Endodermal cell (in vitro differentiated cells): Measurements from ENCODE around the gene RYR3. TPM values are rescaled to one million over a fixed set of nuclear protein-coding genes. Genes with fewer than 3 reads are reported as not detected.

Experiments
- DNase-seq: peaks from one replicate; pipeline ENCODE4 v3.0.0-alpha.2; 2017
- H3K27ac ChIP-seq: 2 replicates; pipeline ENCODE4 v1.5.1; 2013; ENCODE audit warnings: mild to moderate bottlenecking, low read depth, low read length, moderate library complexity
- H3K27me3 ChIP-seq: 2 replicates; pipeline ENCODE4 v1.6.1; 2013; ENCODE audit warnings: mild to moderate bottlenecking, low read length, moderate library complexity; ENCODE audit not compliant: insufficient read depth, control insufficient read depth, poor library complexity, severe bottlenecking
- H3K36me3 ChIP-seq: 2 replicates; pipeline ENCODE4 v1.7.0; 2013; ENCODE audit warnings: mild to moderate bottlenecking, low read length, moderate library complexity; ENCODE audit not compliant: control insufficient read depth, insufficient read depth
- H3K4me1 ChIP-seq: one replicate; pipeline ENCODE4 v1.7.0; 2013; ENCODE audit warnings: low read length; ENCODE audit not compliant: control insufficient read depth, insufficient read depth
- H3K4me3 ChIP-seq: 2 replicates; pipeline ENCODE4 v1.5.1; 2013; ENCODE audit warnings: mild to moderate bottlenecking, low read length, moderate library complexity
- H3K9ac ChIP-seq: 2 replicates; pipeline ENCODE4 v1.6.1; 2013; ENCODE audit warnings: mild to moderate bottlenecking, low read length, moderate library complexity; ENCODE audit not compliant: poor library complexity, severe bottlenecking; ENCODE audit errors: extremely low read depth
- H3K9me3 ChIP-seq: 2 replicates; pipeline ENCODE4 v1.6.1; 2013; ENCODE audit warnings: mild to moderate bottlenecking, low read length, moderate library complexity; ENCODE audit not compliant: control insufficient read depth
- H3K27ac Mint-ChIP-seq: 2 replicates; pipeline ENCODE4 v1.8.0; 2020; ENCODE audit warnings: mixed read lengths
- H3K27me3 Mint-ChIP-seq: 2 replicates; pipeline ENCODE4 v1.8.0; 2021; ENCODE audit warnings: mild to moderate bottlenecking, mixed read lengths; ENCODE audit not compliant: insufficient read depth
- H3K36me3 Mint-ChIP-seq: 2 replicates; pipeline ENCODE4 v1.8.0; 2020; ENCODE audit warnings: low read depth, mixed read lengths
- H3K4me1 Mint-ChIP-seq: 2 replicates; pipeline ENCODE4 v1.8.0; 2020; ENCODE audit warnings: mixed read lengths
- H3K4me3 Mint-ChIP-seq: 2 replicates; pipeline ENCODE4 v1.8.0; 2020; ENCODE audit warnings: mild to moderate bottlenecking, moderate library complexity, mixed read lengths
- H3K9me3 Mint-ChIP-seq: 2 replicates; pipeline ENCODE4 v1.8.0; 2020; ENCODE audit warnings: mild to moderate bottlenecking, mixed read lengths
- WGBS, 2 experiments: methylation state at CpG; one replicate each; pipeline versions ENCODE4 v1.1.5 to v1.1.7; 2013; ENCODE audit warnings: missing lambda C conversion rate in 2 of 2, mixed read lengths in 1 of 2; ENCODE audit not compliant: insufficient coverage in 1 of 2, insufficient read length in 1 of 2; 5-methylcytosine and 5-hydroxymethylcytosine counted together
- total RNA-seq, 2 donors: library from RNA; stranded (reverse); fragmentation: NEBNext Ultra II Directional in 1 of 2; extraction: Animal tissue kit (Norgen Biotek cat#: 25700) in 1 of 2; gene quantifications; 2 replicates in 1 of 2; 3 replicates in 1 of 2; pipeline ENCODE4 v1.2.1, GENCODE V29; 2021
- TF ChIP-seq, protein P1 (sequence below): fragments of 200-600 bp; sonication (generic); conservative IDR thresholded peaks from 2 replicates; pipeline ENCODE4 v1.5.0; 2021; ENCODE audit warnings: antibody characterized with exemption, mild to moderate bottlenecking

The RYR3 gene
- total RNA-seq, 2 donors from 2014 or later, result 0.71 to 1.4 TPM

GRCh38 chr15:33766389-33766788 lies 455.6 kb downstream of the RYR3 start:
- TF ChIP-seq, protein P1, sequence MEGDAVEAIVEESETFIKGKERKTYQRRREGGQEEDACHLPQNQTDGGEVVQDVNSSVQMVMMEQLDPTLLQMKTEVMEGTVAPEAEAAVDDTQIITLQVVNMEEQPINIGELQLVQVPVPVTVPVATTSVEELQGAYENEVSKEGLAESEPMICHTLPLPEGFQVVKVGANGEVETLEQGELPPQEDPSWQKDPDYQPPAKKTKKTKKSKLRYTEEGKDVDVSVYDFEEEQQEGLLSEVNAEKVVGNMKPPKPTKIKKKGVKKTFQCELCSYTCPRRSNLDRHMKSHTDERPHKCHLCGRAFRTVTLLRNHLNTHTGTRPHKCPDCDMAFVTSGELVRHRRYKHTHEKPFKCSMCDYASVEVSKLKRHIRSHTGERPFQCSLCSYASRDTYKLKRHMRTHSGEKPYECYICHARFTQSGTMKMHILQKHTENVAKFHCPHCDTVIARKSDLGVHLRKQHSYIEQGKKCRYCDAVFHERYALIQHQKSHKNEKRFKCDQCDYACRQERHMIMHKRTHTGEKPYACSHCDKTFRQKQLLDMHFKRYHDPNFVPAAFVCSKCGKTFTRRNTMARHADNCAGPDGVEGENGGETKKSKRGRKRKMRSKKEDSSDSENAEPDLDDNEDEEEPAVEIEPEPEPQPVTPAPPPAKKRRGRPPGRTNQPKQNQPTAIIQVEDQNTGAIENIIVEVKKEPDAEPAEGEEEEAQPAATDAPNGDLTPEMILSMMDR, result peak; percentile 34
- no peak overlapping the region for H3K4me3 Mint-ChIP-seq
- Histone ChIP-seq H3K27ac (no peak overlapping the region), H3K36me3 (no peaks in the 10 kb centered on the region), H3K4me3 (no peak overlapping the region), H3K27me3 (no peaks in the 10 kb centered on the region), H3K4me1 (no peaks in the 10 kb centered on the region), H3K9me3 (no peaks in the 10 kb centered on the region), H3K9ac (no peak overlapping the region)
- no peaks in the 10 kb centered on the region for H3K27me3 Mint-ChIP-seq
- WGBS, 2 experiments, result 76 to 94% methylated on average over 5 to 7 of the region's 7 CpGs
- H3K4me1 Mint-ChIP-seq, result no peaks in the 10 kb centered on the region
- H3K9me3 Mint-ChIP-seq, result no peaks in the 10 kb centered on the region
- H3K36me3 Mint-ChIP-seq, result no peaks in the 10 kb centered on the region
- H3K27ac Mint-ChIP-seq, result peak overlapping the region; percentile 23
- DNase-seq, result no peak

- no peaks in the 10 kb centered on the region for H3K9me3 Mint-ChIP-seq
- H3K36me3 Mint-ChIP-seq, result no peaks in the 10 kb centered on the region
- 93 to 96% methylated on average over 5 to 6 of the region's 6 CpGs for WGBS, 2 experiments
- H3K4me3 Mint-ChIP-seq, result no peak overlapping the region
- Histone ChIP-seq H3K9ac (no peak overlapping the region), H3K9me3 (no peaks in the 10 kb centered on the region), H3K27ac (no peak overlapping the region), H3K4me1 (no peaks in the 10 kb centered on the region), H3K36me3 (no peaks in the 10 kb centered on the region), H3K4me3 (no peak overlapping the region), H3K27me3 (no peaks in the 10 kb centered on the region)
- no peak for DNase-seq
- TF ChIP-seq, protein P1, result no peak
- no peak overlapping the region for H3K27ac Mint-ChIP-seq
- no peaks in the 10 kb centered on the region for H3K4me1 Mint-ChIP-seq
- H3K27me3 Mint-ChIP-seq, result no peaks in the 10 kb centered on the region
These were observed 458.0 kb downstream of the RYR3 start for GRCh38 chr15:33768670-33769190.

GRCh38 chr15:33773969-33774368 lies 463.2 kb downstream of the RYR3 start:
- TF ChIP-seq, protein P1, result no peak
- Histone ChIP-seq H3K36me3 (no peaks in the 10 kb centered on the region), H3K27ac (no peak overlapping the region), H3K27me3 (no peaks in the 10 kb centered on the region), H3K9me3 (no peaks in the 10 kb centered on the region), H3K4me1 (no peaks in the 10 kb centered on the region), H3K9ac (no peak overlapping the region), H3K4me3 (no peak overlapping the region)
- DNase-seq, result no peak
- Mint-ChIP-seq H3K27ac (no peak overlapping the region), H3K4me3 (no peak overlapping the region), H3K27me3 (no peaks in the 10 kb centered on the region), H3K4me1 (peaks cover 6% of the 10 kb centered on the region), H3K36me3 (no peaks in the 10 kb centered on the region), H3K9me3 (no peaks in the 10 kb centered on the region)
- 48 to 73% methylated on average over 2 to 3 of the region's 3 CpGs for WGBS, 2 experiments
